Hepatocyte (in vitro differentiated cells): ENCODE results near the gene NT5DC1. TPM values are rescaled to one million over a fixed set of nuclear protein-coding genes. Genes with fewer than 3 reads are reported as not detected.

Experiments
- DNase-seq: peaks from one replicate; pipeline ENCODE4 v3.0.0-alpha.2; 2016; ENCODE audit warnings: low spot score
- H2AFZ ChIP-seq: fragments of 200-600 bp; sonication (generic); 2 replicates; pipeline ENCODE4 v1.6.0; 2016; ENCODE audit warnings: antibody characterized with exemption, mild to moderate bottlenecking
- H3K27ac ChIP-seq: fragments of 200-600 bp; sonication (generic); 2 replicates; pipeline ENCODE4 v1.5.1; 2016; ENCODE audit warnings: mild to moderate bottlenecking
- H3K27me3 ChIP-seq: fragments of 200-600 bp; sonication (generic); 2 replicates; pipeline ENCODE4 v1.6.1; 2016
- H3K36me3 ChIP-seq: fragments of 200-600 bp; sonication (generic); replicated peaks from 2 replicates; pipeline ENCODE4 v1.5.1; 2016; ENCODE audit warnings: low read depth; ENCODE audit not compliant: insufficient read depth
- H3K4me1 ChIP-seq: fragments of 200-600 bp; sonication (generic); 2 replicates; pipeline ENCODE4 v1.5.1; 2016; ENCODE audit warnings: mild to moderate bottlenecking, moderate library complexity; ENCODE audit not compliant: insufficient read depth
- H3K4me2 ChIP-seq: fragments of 200-600 bp; sonication (generic); 2 replicates; pipeline ENCODE4 v1.6.0; 2016
- H3K4me3 ChIP-seq: fragments of 200-600 bp; sonication (generic); 2 replicates; pipeline ENCODE4 v1.5.1; 2016; ENCODE audit warnings: mild to moderate bottlenecking
- H3K79me2 ChIP-seq: fragments of 200-600 bp; sonication (generic); 2 replicates; pipeline ENCODE4 v1.6.0; 2017; ENCODE audit warnings: mild to moderate bottlenecking
- H3K9me2 ChIP-seq: fragments of 200-600 bp; sonication (generic); replicated peaks from 2 replicates; pipeline ENCODE4 v1.6.0; 2017; ENCODE audit warnings: mild to moderate bottlenecking; ENCODE audit not compliant: insufficient read depth
- H3K9me3 ChIP-seq: fragments of 200-600 bp; sonication (generic); 2 replicates; pipeline ENCODE4 v1.5.1; 2016; ENCODE audit warnings: low read depth, mild to moderate bottlenecking
- H4K20me1 ChIP-seq: fragments of 200-600 bp; sonication (generic); 2 replicates; pipeline ENCODE4 v1.6.0; 2016; ENCODE audit warnings: mild to moderate bottlenecking; ENCODE audit not compliant: insufficient read depth, poor library complexity, severe bottlenecking
- CTCF ChIP-seq: fragments of 200-600 bp; sonication (generic); IDR thresholded peaks from 2 replicates; pipeline ENCODE4 v1.5.1; 2016; ENCODE audit warnings: antibody characterized with exemption, mild to moderate bottlenecking; ENCODE audit not compliant: poor library complexity
- EZH2 ChIP-seq: fragments of 200-600 bp; sonication (generic); IDR thresholded peaks from 2 replicates; pipeline ENCODE4 v1.6.1; 2016; ENCODE audit warnings: antibody characterized with exemption, mild to moderate bottlenecking, borderline replicate concordance
- EZH2phosphoT487 ChIP-seq: fragments of 200-600 bp; sonication (generic); IDR thresholded peaks from one replicate; pipeline ENCODE4 v1.6.1; 2018; ENCODE audit warnings: antibody characterized with exemption, mild to moderate bottlenecking, low read depth, moderate library complexity; ENCODE audit not compliant: unreplicated experiment, severe bottlenecking
- WGBS: methylation state at CpG from one replicate; pipeline ENCODE4 v1.1.6; 2016; ENCODE audit warnings: low lambda C conversion rate; ENCODE audit errors: missing lambda C conversion rate; 5-methylcytosine and 5-hydroxymethylcytosine counted together
- polyA plus RNA-seq: library from polyadenylated mRNA; unstranded; fragments of >200 nt; fragmentation: Nextera tagmentation; extraction: Ambion mirVana; gene quantifications from 2 replicates; pipeline ENCODE4 v1.2.1, GENCODE V29; 2016
- total RNA-seq: library from RNA; depleted of rRNA; stranded (reverse); fragments of >200 nt; gene quantifications from 2 replicates; pipeline ENCODE4 v1.2.3, GENCODE V29; 2014

Gene NT5DC1
- total and polyA plus RNA-seq, 2 experiments from 2014 or later: 11.4 to 27.8 TPM

- no peak for DNase-seq
- H4K20me1 ChIP-seq: no peaks in the 10 kb centered on the region
- no peaks in the 10 kb centered on the region for H3K9me3 ChIP-seq
- WGBS: 94% methylated on average over 2 of the region's 2 CpGs
- H3K4me3 ChIP-seq: no peak overlapping the region
- peaks cover 4% of the 10 kb centered on the region for H3K4me1 ChIP-seq
- no peak overlapping the region for H2AFZ ChIP-seq
- H3K27me3 ChIP-seq: no peaks in the 10 kb centered on the region
- H3K79me2 ChIP-seq: no peaks in the 10 kb centered on the region
- H3K4me2 ChIP-seq: no peak overlapping the region
- no peaks in the 10 kb centered on the region for H3K9me2 ChIP-seq
- TF ChIP-seq EZH2 (no peak), EZH2phosphoT487 (no peak), CTCF (no peak)
- H3K27ac ChIP-seq: no peak overlapping the region
- H3K36me3 ChIP-seq: no peaks in the 10 kb centered on the region
Observed at GRCh38 chr6:116239256-116239655, 138.6 kb downstream of the NT5DC1 start.

GRCh38 chr6:116239856-116240255 lies 139.2 kb downstream of the NT5DC1 start:
- H4K20me1 ChIP-seq: no peaks in the 10 kb centered on the region
- no peak for DNase-seq
- WGBS: 98% methylated on average over 1 of the region's 1 CpG
- no peaks in the 10 kb centered on the region for H3K36me3 ChIP-seq
- no peak overlapping the region for H3K27ac ChIP-seq
- no peak overlapping the region for H2AFZ ChIP-seq
- no peak overlapping the region for H3K4me2 ChIP-seq
- no peak overlapping the region for H3K4me3 ChIP-seq
- peaks cover 4% of the 10 kb centered on the region for H3K4me1 ChIP-seq
- H3K27me3 ChIP-seq: no peaks in the 10 kb centered on the region
- no peaks in the 10 kb centered on the region for H3K79me2 ChIP-seq
- H3K9me3 ChIP-seq: no peaks in the 10 kb centered on the region
- TF ChIP-seq CTCF (no peak), EZH2phosphoT487 (no peak), EZH2 (no peak)
- no peaks in the 10 kb centered on the region for H3K9me2 ChIP-seq

- peak; percentile 37 for DNase-seq
- Histone ChIP-seq H3K4me2 (no peak overlapping the region), H3K27ac (peak overlapping the region; percentile 33), H2AFZ (no peak overlapping the region), H3K4me1 (peaks cover 4% of the 10 kb centered on the region), H3K79me2 (peaks cover 10% of the 10 kb centered on the region), H4K20me1 (no peaks in the 10 kb centered on the region), H3K27me3 (no peaks in the 10 kb centered on the region), H3K4me3 (no peak overlapping the region), H3K9me2 (no peaks in the 10 kb centered on the region), H3K9me3 (no peaks in the 10 kb centered on the region), H3K36me3 (no peaks in the 10 kb centered on the region)
- WGBS: 64% methylated on average over 4 of the region's 4 CpGs
- TF ChIP-seq EZH2: no peak
- TF ChIP-seq CTCF: no peak
- no peak for TF ChIP-seq EZH2phosphoT487
Observed at GRCh38 chr6:116244284-116244683, 143.6 kb downstream of the NT5DC1 start.

- peaks cover 27% of the 10 kb centered on the region for H3K79me2 ChIP-seq
- H3K4me1 ChIP-seq: peaks cover 12% of the 10 kb centered on the region
- no peak for DNase-seq
- no peak overlapping the region for H2AFZ ChIP-seq
- H3K36me3 ChIP-seq: no peaks in the 10 kb centered on the region
- no peaks in the 10 kb centered on the region for H3K27me3 ChIP-seq
- TF ChIP-seq EZH2 (no peak), EZH2phosphoT487 (no peak), CTCF (no peak)
- no peaks in the 10 kb centered on the region for H3K9me2 ChIP-seq
- H3K27ac ChIP-seq: no peak overlapping the region
- H4K20me1 ChIP-seq: no peaks in the 10 kb centered on the region
- no peak overlapping the region for H3K4me3 ChIP-seq
- 82% methylated on average over 4 of the region's 4 CpGs for WGBS
- no peaks in the 10 kb centered on the region for H3K9me3 ChIP-seq
- H3K4me2 ChIP-seq: no peak overlapping the region
Observed at GRCh38 chr6:116246089-116246488, 145.4 kb downstream of the NT5DC1 start.
